Activated naive CD4-positive, alpha-beta T cell treated with anti-CD3 and anti-CD28 coated beads, Interleukin-2, amount 50 U/mL, for 24 hours (primary cell): ENCODE results near the gene RASGEF1B.

ENCODE experiments used
- H3K27ac Mint-ChIP-seq: one replicate; pipeline ENCODE4 v1.8.0; 2021; ENCODE audit warnings: mild to moderate bottlenecking, mixed read lengths
- H3K27me3 Mint-ChIP-seq: one replicate; pipeline ENCODE4 v1.8.0; 2021; ENCODE audit warnings: mixed read lengths
- H3K36me3 Mint-ChIP-seq: one replicate; pipeline ENCODE4 v1.8.0; 2021; ENCODE audit warnings: mixed read lengths
- H3K4me1 Mint-ChIP-seq: one replicate; pipeline ENCODE4 v1.8.0; 2021; ENCODE audit warnings: mixed read lengths
- H3K4me3 Mint-ChIP-seq: one replicate; pipeline ENCODE4 v1.8.0; 2021; ENCODE audit warnings: mild to moderate bottlenecking, mixed read lengths
- H3K9me3 Mint-ChIP-seq: one replicate; pipeline ENCODE4 v1.8.0; 2021; ENCODE audit warnings: mixed read lengths

RASGEF1B gene

GRCh38 chr4:81432825-81433224 is 38.9 kb downstream of the RASGEF1B start:
- H3K4me1 Mint-ChIP-seq: peaks cover 9% of the 10 kb centered on the region
- H3K27me3 Mint-ChIP-seq: no peaks in the 10 kb centered on the region
- H3K36me3 Mint-ChIP-seq: peaks cover 16% of the 10 kb centered on the region
- H3K9me3 Mint-ChIP-seq: no peaks in the 10 kb centered on the region
- H3K4me3 Mint-ChIP-seq: no peak overlapping the region
- no peak overlapping the region for H3K27ac Mint-ChIP-seq

DNA sequence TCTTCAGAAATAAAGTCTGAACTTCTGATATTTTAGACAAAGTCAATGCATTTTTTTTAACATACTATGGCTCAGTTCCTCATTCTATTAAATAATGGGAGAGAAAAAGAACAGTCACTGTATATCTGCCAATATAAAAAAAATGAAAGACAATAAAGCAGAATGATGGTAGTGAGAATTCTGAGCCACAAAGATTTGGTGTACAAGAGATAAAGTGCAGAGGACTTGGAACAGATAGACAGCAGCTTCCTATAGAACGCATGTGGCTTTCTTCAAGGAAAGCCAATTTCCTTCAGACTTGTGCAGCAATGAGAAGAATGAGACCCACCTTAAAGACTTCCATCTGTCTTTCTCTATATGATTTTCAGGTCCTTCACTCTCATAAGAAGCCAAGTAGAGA is 39.7 kb downstream of the RASGEF1B start:
- Mint-ChIP-seq H3K4me1 (peaks cover 9% of the 10 kb centered on the region), H3K36me3 (peaks cover 19% of the 10 kb centered on the region), H3K4me3 (no peak overlapping the region), H3K27me3 (no peaks in the 10 kb centered on the region), H3K9me3 (no peaks in the 10 kb centered on the region), H3K27ac (no peak overlapping the region)

DNA sequence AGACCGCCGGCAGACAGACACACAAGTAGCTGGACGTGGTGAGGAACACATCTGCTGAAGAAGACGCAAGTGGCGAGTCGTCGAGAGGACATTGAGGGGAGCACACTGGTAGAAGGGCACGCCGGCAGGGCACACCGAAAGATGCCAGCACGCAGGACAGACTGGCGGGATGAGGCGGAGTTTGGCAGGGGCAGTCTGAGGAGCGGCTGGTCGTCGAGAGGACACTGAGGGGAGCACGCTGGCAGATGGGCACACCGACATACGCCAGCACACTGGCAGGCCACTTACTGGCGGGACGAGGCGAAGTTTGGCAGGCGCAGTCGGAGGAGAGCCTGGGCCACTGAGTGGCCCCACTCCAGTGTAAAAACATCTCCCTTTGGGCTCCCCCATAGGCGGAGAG is 42.1 kb downstream of the RASGEF1B start:
- H3K36me3 Mint-ChIP-seq: peaks cover 21% of the 10 kb centered on the region
- peaks cover 9% of the 10 kb centered on the region for H3K4me1 Mint-ChIP-seq
- no peaks in the 10 kb centered on the region for H3K9me3 Mint-ChIP-seq
- no peak overlapping the region for H3K4me3 Mint-ChIP-seq
- H3K27me3 Mint-ChIP-seq: no peaks in the 10 kb centered on the region
- no peak overlapping the region for H3K27ac Mint-ChIP-seq

DNA sequence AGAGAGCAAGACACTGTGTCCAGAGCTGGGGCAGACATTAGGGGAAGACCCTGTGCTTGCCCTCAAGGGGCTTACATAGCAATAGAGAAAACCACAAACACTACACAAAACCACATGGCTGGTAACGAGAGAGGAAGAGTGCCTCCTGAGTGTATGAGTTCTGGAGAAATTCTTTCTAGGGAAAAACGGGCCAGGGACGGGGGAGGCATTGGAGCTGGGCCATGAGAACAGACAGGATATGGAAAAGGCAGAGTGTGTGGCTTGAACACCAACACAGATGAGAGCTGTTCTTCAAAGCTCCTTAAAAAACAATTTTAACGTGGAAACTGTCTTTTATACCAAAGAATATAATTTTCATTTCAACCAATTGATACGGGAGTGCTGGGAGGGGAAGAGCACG is 42.7 kb downstream of the RASGEF1B start:
- H3K36me3 Mint-ChIP-seq: peaks cover 21% of the 10 kb centered on the region
- H3K4me3 Mint-ChIP-seq: no peak overlapping the region
- H3K27me3 Mint-ChIP-seq: no peaks in the 10 kb centered on the region
- peaks cover 9% of the 10 kb centered on the region for H3K4me1 Mint-ChIP-seq
- H3K27ac Mint-ChIP-seq: no peak overlapping the region
- no peaks in the 10 kb centered on the region for H3K9me3 Mint-ChIP-seq

GRCh38 chr4:81428002-81428401 is 43.7 kb downstream of the RASGEF1B start:
- H3K27me3 Mint-ChIP-seq: no peaks in the 10 kb centered on the region
- H3K4me3 Mint-ChIP-seq: no peak overlapping the region
- H3K9me3 Mint-ChIP-seq: no peaks in the 10 kb centered on the region
- H3K27ac Mint-ChIP-seq: no peak overlapping the region
- peaks cover 17% of the 10 kb centered on the region for H3K36me3 Mint-ChIP-seq
- peaks cover 3% of the 10 kb centered on the region for H3K4me1 Mint-ChIP-seq

DNA sequence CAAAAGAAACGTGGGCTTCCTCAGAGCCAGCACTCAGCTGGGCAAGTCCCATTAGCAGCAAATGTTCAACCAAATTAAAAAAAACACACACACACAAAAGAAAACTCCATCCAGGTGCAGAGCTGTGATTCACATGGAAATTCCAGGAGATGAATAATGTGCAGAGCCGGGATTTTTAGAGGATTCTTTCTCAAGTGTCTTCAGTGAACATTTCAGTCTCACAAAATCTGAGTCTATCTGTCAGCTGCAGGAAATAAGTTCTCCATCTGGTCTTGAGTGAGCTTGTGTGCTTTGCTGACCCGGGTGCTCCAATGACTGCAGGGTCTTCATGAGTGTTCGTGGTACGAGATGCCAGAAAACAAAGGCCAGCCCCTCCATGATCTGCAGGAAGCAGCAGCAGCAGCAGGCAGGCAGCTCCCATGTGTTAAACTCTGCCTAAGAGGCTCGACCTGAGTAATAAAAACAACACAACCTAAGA is 44.3 kb downstream of the RASGEF1B start:
- H3K27ac Mint-ChIP-seq: no peak overlapping the region
- no peak overlapping the region for H3K4me3 Mint-ChIP-seq
- no peaks in the 10 kb centered on the region for H3K4me1 Mint-ChIP-seq
- H3K27me3 Mint-ChIP-seq: no peaks in the 10 kb centered on the region
- peaks cover 17% of the 10 kb centered on the region for H3K36me3 Mint-ChIP-seq
- no peaks in the 10 kb centered on the region for H3K9me3 Mint-ChIP-seq

DNA sequence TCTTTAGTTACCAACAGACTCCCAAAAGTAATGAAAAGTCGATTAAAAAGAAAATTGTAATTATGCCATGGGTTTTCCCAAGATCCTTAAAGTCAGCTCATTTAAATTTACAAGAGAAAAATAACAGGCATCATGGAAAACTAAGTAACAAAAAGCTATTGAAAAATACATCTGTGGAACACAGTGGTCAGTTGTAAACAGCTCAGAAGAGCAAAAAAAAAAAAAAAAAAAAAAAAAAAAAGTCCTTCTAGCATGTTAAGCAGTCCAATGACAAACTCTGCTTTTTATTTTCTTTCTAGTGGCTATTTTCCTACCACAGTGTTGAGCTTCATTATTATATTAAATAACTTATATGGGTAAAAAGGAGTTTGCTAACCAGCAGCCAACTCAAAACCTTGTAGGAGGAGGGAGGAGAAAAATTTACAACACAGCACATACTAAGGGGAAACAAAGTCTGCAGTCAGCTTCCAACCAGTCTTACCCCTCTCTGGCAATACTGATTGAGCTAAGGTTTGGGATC is 44.9 kb downstream of the RASGEF1B start:
- no peaks in the 10 kb centered on the region for H3K4me1 Mint-ChIP-seq
- H3K27ac Mint-ChIP-seq: no peak overlapping the region
- H3K4me3 Mint-ChIP-seq: no peak overlapping the region

GRCh38 chr4:81424816-81425755 is 46.6 kb downstream of the RASGEF1B start:
- no peaks in the 10 kb centered on the region for H3K27me3 Mint-ChIP-seq
- H3K27ac Mint-ChIP-seq: no peak overlapping the region
- H3K4me3 Mint-ChIP-seq: no peak overlapping the region
- H3K36me3 Mint-ChIP-seq: peaks cover 13% of the 10 kb centered on the region
- H3K9me3 Mint-ChIP-seq: no peaks in the 10 kb centered on the region
- H3K4me1 Mint-ChIP-seq: no peaks in the 10 kb centered on the region

More for the DNA sequence above, 44.9 kb downstream of the RASGEF1B start:
- Mint-ChIP-seq H3K9me3 (no peaks in the 10 kb centered on the region), H3K27me3 (no peaks in the 10 kb centered on the region), H3K36me3 (peaks cover 15% of the 10 kb centered on the region)

DNA sequence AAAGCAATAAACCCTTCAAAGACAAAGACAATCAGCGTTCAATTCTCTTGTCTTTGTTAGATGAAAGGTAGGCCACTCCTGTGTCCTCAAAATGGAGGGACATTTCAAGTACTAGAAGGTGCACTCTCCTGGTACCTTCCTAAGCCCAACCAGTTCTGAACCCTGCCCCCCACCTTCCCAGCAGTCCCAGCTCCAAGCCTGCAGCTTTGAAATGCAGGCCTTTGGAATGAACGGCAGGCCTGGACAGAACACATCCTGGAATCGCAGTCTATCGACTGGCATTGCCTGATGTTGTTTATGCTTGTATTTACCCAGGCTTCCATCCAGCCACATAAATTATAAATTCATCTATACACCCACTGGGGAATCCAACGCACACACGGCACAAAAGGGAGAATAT is 47.4 kb downstream of the RASGEF1B start:
- Mint-ChIP-seq H3K36me3 (peaks cover 9% of the 10 kb centered on the region), H3K27me3 (no peaks in the 10 kb centered on the region), H3K4me1 (no peaks in the 10 kb centered on the region), H3K27ac (no peak overlapping the region), H3K9me3 (no peaks in the 10 kb centered on the region), H3K4me3 (no peak overlapping the region)

DNA sequence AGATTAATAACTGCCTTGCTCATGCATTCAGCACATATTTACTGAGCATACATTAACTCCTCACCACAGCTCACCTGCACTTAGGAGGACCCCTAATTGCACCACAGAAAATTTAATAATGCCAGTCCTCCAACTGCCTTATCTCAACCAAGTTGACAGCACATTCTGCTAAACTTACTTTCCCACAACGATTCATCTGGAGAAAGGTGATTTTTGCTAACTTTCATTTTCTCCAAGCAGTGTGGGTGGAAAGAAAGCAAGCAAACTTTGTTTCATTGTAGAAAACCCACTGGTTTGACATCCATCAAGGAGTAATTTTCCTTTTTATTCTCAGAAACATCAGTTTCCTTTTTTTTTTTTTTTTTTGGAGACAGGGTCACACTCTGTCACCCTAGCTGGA is 49.1 kb downstream of the RASGEF1B start:
- no peaks in the 10 kb centered on the region for H3K4me1 Mint-ChIP-seq
- no peaks in the 10 kb centered on the region for H3K9me3 Mint-ChIP-seq
- no peak overlapping the region for H3K27ac Mint-ChIP-seq
- H3K4me3 Mint-ChIP-seq: no peak overlapping the region
- no peaks in the 10 kb centered on the region for H3K27me3 Mint-ChIP-seq
- H3K36me3 Mint-ChIP-seq: peaks cover 5% of the 10 kb centered on the region

DNA sequence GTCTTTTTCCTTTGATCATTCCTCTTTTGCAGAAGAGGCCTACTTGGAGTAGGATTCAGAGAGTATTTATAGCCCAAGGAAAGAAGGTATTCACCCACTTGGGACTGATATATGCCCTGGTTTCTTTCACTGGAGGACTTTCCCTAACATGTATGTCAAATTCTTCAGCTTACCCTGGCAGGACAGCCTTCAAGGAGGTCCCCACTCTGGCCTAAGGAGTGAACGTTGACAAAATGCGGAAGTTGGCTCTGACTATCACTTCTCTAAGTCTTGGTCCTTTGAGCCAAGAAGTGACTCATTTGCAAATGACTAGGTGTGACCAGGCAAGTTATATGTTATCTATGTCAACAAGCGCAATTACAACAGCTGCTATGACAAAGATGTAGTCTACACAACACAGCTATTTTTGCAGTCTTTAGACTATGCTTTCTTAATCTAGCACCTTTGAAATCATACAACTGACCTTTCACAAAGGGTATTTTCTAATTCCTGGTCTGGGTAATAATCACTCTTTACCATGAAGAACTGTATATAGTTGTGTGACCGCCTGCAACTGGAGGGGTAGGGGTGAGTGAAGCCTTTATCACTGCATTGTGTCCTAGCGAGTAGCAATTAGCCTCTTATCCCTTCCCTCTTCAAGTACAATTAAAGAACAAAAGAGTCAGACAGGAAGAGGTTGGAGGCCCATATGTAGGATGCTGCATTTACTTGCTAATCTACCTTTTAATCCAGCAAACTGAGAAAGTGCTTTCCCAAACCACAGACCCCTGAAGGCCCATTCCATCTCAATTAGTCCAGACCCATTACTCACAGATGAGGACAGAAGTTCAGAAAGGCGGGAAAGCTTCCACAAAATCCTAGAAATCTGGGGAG is 50.1 kb downstream of the RASGEF1B start:
- Mint-ChIP-seq H3K4me1 (no peaks in the 10 kb centered on the region), H3K27me3 (no peaks in the 10 kb centered on the region), H3K27ac (no peak overlapping the region), H3K4me3 (no peak overlapping the region), H3K9me3 (no peaks in the 10 kb centered on the region), H3K36me3 (peaks cover 4% of the 10 kb centered on the region)

GRCh38 chr4:81418572-81418971 is 53.1 kb downstream of the RASGEF1B start:
- Mint-ChIP-seq H3K4me3 (no peak overlapping the region), H3K4me1 (no peaks in the 10 kb centered on the region), H3K27me3 (no peaks in the 10 kb centered on the region), H3K27ac (no peak overlapping the region), H3K9me3 (no peaks in the 10 kb centered on the region), H3K36me3 (peaks cover 2% of the 10 kb centered on the region)

GRCh38 chr4:81412946-81413495 is 58.7 kb downstream of the RASGEF1B start:
- no peaks in the 10 kb centered on the region for H3K27me3 Mint-ChIP-seq
- no peaks in the 10 kb centered on the region for H3K4me1 Mint-ChIP-seq
- H3K4me3 Mint-ChIP-seq: no peak overlapping the region
- peaks cover 4% of the 10 kb centered on the region for H3K36me3 Mint-ChIP-seq
- no peak overlapping the region for H3K27ac Mint-ChIP-seq
- H3K9me3 Mint-ChIP-seq: no peaks in the 10 kb centered on the region

- no peaks in the 10 kb centered on the region for H3K27me3 Mint-ChIP-seq
- no peak overlapping the region for H3K4me3 Mint-ChIP-seq
- H3K27ac Mint-ChIP-seq: peak overlapping the region; percentile 26
- peaks cover 4% of the 10 kb centered on the region for H3K36me3 Mint-ChIP-seq
- H3K4me1 Mint-ChIP-seq: peaks cover 2% of the 10 kb centered on the region
- H3K9me3 Mint-ChIP-seq: no peaks in the 10 kb centered on the region
Measured at GRCh38 chr4:81410680-81411079, 61.0 kb downstream of the RASGEF1B start.

DNA sequence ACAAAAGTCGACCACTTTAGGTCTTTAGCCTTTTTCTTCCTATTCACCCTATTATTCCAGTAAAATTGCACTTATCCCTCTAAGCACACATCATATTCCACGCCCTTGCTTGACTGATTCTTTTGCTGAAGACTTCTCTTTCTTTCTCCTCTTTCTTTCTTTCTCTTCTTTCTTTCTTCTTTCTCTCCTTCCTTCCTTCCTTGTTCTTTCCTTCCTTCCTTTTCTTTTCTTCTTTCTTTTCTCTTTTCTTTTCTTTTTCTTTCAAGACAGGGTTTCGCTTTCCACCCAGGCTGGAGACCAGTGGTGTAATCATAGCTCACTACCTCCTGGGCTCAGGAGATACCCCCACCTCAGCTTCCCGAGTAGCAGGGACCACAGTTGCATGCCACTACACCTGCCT is 61.9 kb downstream of the RASGEF1B start:
- peaks cover 4% of the 10 kb centered on the region for H3K36me3 Mint-ChIP-seq
- no peaks in the 10 kb centered on the region for H3K9me3 Mint-ChIP-seq
- no peaks in the 10 kb centered on the region for H3K27me3 Mint-ChIP-seq
- H3K4me3 Mint-ChIP-seq: no peak overlapping the region
- no peak overlapping the region for H3K27ac Mint-ChIP-seq
- H3K4me1 Mint-ChIP-seq: peaks cover 4% of the 10 kb centered on the region
